ENCODE measurements around the gene CRACDL. TPM values are rescaled to one million over a fixed set of nuclear protein-coding genes. Genes with fewer than 3 reads are reported as not detected.

Gene CRACDL
- total and polyA plus RNA-seq, 2 donors (not counting 3 experiments of a cell fraction or from before 2014, with no cell fraction given) = 0.92 to 6.3 TPM

DNA sequence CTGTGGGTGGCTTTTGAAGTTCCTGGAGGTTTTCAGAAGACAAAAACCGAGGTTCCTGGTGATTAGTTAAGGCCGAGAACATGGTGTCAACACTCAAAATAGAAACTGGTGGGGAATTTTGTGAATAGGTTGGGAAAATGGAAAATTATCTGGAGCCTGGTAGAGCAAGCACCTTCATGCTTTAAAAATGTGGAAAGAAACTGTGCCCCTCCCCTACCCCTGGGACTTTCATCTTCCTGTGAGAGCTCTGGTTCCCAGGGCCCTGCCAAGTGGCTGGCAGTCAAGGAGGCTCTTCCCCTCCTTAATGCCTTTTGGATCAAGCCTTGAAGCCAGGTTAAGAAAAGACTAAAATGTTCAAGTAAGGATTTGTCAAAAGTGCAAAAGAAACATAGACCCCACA, 1.9 kb upstream of the CRACDL start:
- dilution Hi-C loops (cut with MboI; ENCODE audit: extremely low pct_ligation_motif_present, low sequenced_read_pairs) (no loop called here), intact Hi-C loops (cut with micrococcal nuclease) (loop anchor here (5.0 kb wide), 1 partner anchor 129 kb away; no protein-coding TSS in a partner anchor)
- CTCF ChIA-PET = interaction anchor here (0.7 kb wide), 1 partner anchor 127 kb away, joined by 3 read pairs; no protein-coding TSS in a partner anchor
- Histone ChIP-seq H4K20me1 (replicated peaks; ENCODE audit: control insufficient read depth, extremely low read depth, insufficient read depth, low read length) (no peaks in the 10 kb centered on the region), H3K27ac (ENCODE audit: insufficient read depth, low read depth, low read length) (no peak overlapping the region), H3K4me3 (replicated peaks in 1 of 3; ENCODE audit: insufficient read depth in 1 of 3, low read depth in 1 of 3, low read length in 3 of 3) (no peak overlapping the region), H3K27me3 (ENCODE audit: control insufficient read depth in 2 of 2, insufficient read depth in 2 of 2, low read length in 2 of 2) (peaks cover 30 to 39% of the 10 kb centered on the region in 2 experiments), H3K36me3 (ENCODE audit: control insufficient read depth in 2 of 2, extremely low read depth in 1 of 2, insufficient read depth in 2 of 2, low read length in 2 of 2) (no peaks in the 10 kb centered on the region), H2AFZ (ENCODE audit: low read depth, low read length) (no peak overlapping the region), H3K79me2 (ENCODE audit: control insufficient read depth, insufficient read depth, low read length) (no peaks in the 10 kb centered on the region), H3K9ac (replicated peaks; ENCODE audit: extremely low read depth, insufficient read depth, low read length) (no peak overlapping the region), H3K4me2 (ENCODE audit: insufficient read depth, low read length) (no peak overlapping the region), H3K4me1 (ENCODE audit: control insufficient read depth, extremely low read depth, insufficient read depth, low read length) (peaks cover 7% of the 10 kb centered on the region), H3K9me3 (replicated peaks; ENCODE audit: control insufficient read depth, insufficient read depth, low read length) (no peaks in the 10 kb centered on the region), H3K9me1 (replicated peaks; ENCODE audit: control insufficient read depth, extremely low read depth, insufficient read depth, low read length) (no peaks in the 10 kb centered on the region)
- TF ChIP-seq MYC (IDR thresholded peaks at IDR 0.05; ENCODE audit: low read depth, low read length) (no peak), JUN (IDR thresholded peaks at IDR 0.05; ENCODE audit: borderline replicate concordance, insufficient read depth, insufficient read length, low read depth) (no peak), EZH2 (IDR thresholded peaks at IDR 0.05; ENCODE audit: borderline replicate concordance, low read depth, low read length, severe bottlenecking) (no peak), FOS (IDR thresholded peaks at IDR 0.05; ENCODE audit: borderline replicate concordance, insufficient read depth, low read length) (no peak), POLR2A (IDR thresholded peaks at IDR 0.05; ENCODE audit: low read depth, low read length) (no peak), POLR2AphosphoS5 (IDR thresholded peaks at IDR 0.05; ENCODE audit: insufficient read depth, low read depth, low read length) (no peak), GATA2 (IDR thresholded peaks at IDR 0.05; ENCODE audit: insufficient read depth, insufficient read length, low read depth, low read length) (no peak)
- TF ChIP-seq, protein P1, sequence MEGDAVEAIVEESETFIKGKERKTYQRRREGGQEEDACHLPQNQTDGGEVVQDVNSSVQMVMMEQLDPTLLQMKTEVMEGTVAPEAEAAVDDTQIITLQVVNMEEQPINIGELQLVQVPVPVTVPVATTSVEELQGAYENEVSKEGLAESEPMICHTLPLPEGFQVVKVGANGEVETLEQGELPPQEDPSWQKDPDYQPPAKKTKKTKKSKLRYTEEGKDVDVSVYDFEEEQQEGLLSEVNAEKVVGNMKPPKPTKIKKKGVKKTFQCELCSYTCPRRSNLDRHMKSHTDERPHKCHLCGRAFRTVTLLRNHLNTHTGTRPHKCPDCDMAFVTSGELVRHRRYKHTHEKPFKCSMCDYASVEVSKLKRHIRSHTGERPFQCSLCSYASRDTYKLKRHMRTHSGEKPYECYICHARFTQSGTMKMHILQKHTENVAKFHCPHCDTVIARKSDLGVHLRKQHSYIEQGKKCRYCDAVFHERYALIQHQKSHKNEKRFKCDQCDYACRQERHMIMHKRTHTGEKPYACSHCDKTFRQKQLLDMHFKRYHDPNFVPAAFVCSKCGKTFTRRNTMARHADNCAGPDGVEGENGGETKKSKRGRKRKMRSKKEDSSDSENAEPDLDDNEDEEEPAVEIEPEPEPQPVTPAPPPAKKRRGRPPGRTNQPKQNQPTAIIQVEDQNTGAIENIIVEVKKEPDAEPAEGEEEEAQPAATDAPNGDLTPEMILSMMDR (IDR thresholded peaks at IDR 0.05; ENCODE audit: extremely low read depth in 1 of 2, insufficient read depth in 1 of 2, low read depth in 1 of 2, low read length in 2 of 2) = no peak
- TF ChIP-seq, protein P2, sequence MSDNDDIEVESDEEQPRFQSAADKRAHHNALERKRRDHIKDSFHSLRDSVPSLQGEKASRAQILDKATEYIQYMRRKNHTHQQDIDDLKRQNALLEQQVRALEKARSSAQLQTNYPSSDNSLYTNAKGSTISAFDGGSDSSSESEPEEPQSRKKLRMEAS (IDR thresholded peaks at IDR 0.05; ENCODE audit: insufficient read depth, insufficient read length) = no peak
- BruUV-seq (replicated peaks) = no TSS peak
- DNase-seq (ENCODE audit: low read depth, low spot score) (no peak), FAIRE-seq (no peak)
- POLR2A ChIA-PET = no interaction called here
